ENCODE data around the gene PUM1. TPM values are rescaled to one million over a fixed set of nuclear protein-coding genes. Genes with fewer than 3 reads are reported as not detected.

The PUM1 gene
- total and polyA plus RNA-seq, 2 of the 8 experiments (the other 6 are each of a cell fraction or from before 2014, with no cell fraction given) = 122 to 177 TPM

DNA sequence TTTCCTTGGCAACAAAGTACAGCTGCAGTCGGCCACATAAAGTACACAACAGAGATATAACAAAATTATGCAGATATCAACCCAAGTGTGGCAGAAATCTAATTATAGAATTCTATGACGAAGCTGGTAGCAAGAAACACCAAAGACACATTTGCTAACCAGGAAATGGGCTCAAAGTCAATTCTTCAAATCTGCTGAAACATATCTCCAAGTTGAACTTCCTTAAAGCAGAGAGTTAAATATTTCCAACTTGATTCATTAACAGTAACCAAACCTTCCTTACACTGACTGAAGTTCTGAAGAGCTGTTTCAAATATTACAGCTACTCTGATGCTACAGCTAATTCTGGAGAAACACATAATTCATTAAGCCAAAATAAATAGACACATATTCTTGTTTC is 89.4 kb downstream of the PUM1 start:
- ChIA-PET CTCF (ENCODE audit: partially characterized antibody) (interaction anchor here (0.6 to 1.5 kb wide), 4 partner anchors 29 to 176 kb away, joined by 3 to 5 read pairs (median 3); no protein-coding TSS in a partner anchor), POLR2A (ENCODE audit: partially characterized antibody) (interaction anchor here (0.7 to 0.9 kb wide), 2 partner anchors 9 to 12 kb away, joined by 3 read pairs; no protein-coding TSS in a partner anchor)
- H2BK12ac ChIP-seq (ENCODE audit: low read depth, low read length) = no peak overlapping the region
- H4K5ac ChIP-seq (ENCODE audit: insufficient read length, low read depth, low read length) = no peak overlapping the region
- no peak overlapping the region for H3K4ac ChIP-seq (replicated peaks; ENCODE audit: insufficient read length, low read depth, low read length)
- no peaks in the 10 kb centered on the region for H3K23me2 ChIP-seq (ENCODE audit: low read depth, low read length)
- no peak overlapping the region for H2BK120ac ChIP-seq (replicated peaks; ENCODE audit: low read depth, low read length)
- 97% methylated on average over 2 of the region's 2 CpGs; no CpG with 5 or more reads in 1 of the 2 experiments for WGBS, 2 experiments (ENCODE audit: extremely low coverage in 1 of 2, insufficient coverage in 1 of 2, insufficient read length in 1 of 2, insufficient replicate concordance in 2 of 2, low coverage in 1 of 2, low lambda C conversion rate in 2 of 2, missing lambda C conversion rate in 1 of 2)
- H3K27me3 ChIP-seq (replicated peaks in 1 of 4; ENCODE audit: control insufficient read depth in 3 of 4, extremely low read depth in 1 of 4, insufficient read depth in 3 of 4, low read length in 3 of 4) = no peaks in the 10 kb centered on the region
- FAIRE-seq (no peak), DNase-seq (ENCODE audit: low read depth in 1 of 2, low spot score in 2 of 2) (no peak)
- H3K4me2 ChIP-seq (ENCODE audit: insufficient read depth in 1 of 2, low read depth in 2 of 2, low read length in 2 of 2) = no peak overlapping the region
- no peak overlapping the region for H3K9ac ChIP-seq (replicated peaks in 1 of 4; ENCODE audit: extremely low read depth in 1 of 4, low read depth in 3 of 4, low read length in 3 of 4)
- H3K36me3 ChIP-seq (ENCODE audit: control insufficient read depth in 2 of 4, insufficient read depth in 4 of 4, low read length in 3 of 4) = peaks cover 2 to 60% (median 25%) of the 10 kb centered on the region in 4 experiments; a peak in 7 of 8 replicates
- no peak overlapping the region for H3K14ac ChIP-seq (ENCODE audit: insufficient read length)
- no peak overlapping the region for H4K8ac ChIP-seq (ENCODE audit: extremely low read depth, insufficient read depth, low read length)
- peaks cover 4% of the 10 kb centered on the region in 2 experiments for H4K20me1 ChIP-seq (replicated peaks in 1 of 2; ENCODE audit: control insufficient read depth in 1 of 2, insufficient read depth in 2 of 2, low read length in 2 of 2)
- H3K9me3 ChIP-seq (ENCODE audit: insufficient read depth in 2 of 2, low read depth in 1 of 2, low read length in 1 of 2) = no peaks in the 10 kb centered on the region
- H2AK5ac ChIP-seq (ENCODE audit: low read depth, low read length) = no peak overlapping the region
- H4K91ac ChIP-seq (replicated peaks; ENCODE audit: insufficient read length, low read length) = no peak overlapping the region
- H3K27ac ChIP-seq (ENCODE audit: low read depth, low read length) = no peak overlapping the region
- no peak overlapping the region for H2AFZ ChIP-seq (ENCODE audit: low read length)
- H2BK20ac ChIP-seq (ENCODE audit: low read length) = no peak overlapping the region
- no peak overlapping the region for H2BK5ac ChIP-seq (ENCODE audit: low read depth, low read length)
- no peak overlapping the region for H2BK15ac ChIP-seq (ENCODE audit: low read length)
- no peak overlapping the region for H3K56ac ChIP-seq (replicated peaks; ENCODE audit: insufficient read length, low read depth, low read length)
- no peak overlapping the region for H3K18ac ChIP-seq (ENCODE audit: extremely low read depth, low read length)
- no peaks in the 10 kb centered on the region for H3K4me1 ChIP-seq (replicated peaks in 1 of 4; ENCODE audit: control insufficient read depth in 3 of 4, insufficient read depth in 4 of 4, low read length in 3 of 4)
- H3K4me3 ChIP-seq (ENCODE audit: extremely low read depth in 1 of 4, insufficient read depth in 2 of 4, low read depth in 3 of 4, low read length in 4 of 4) = no peak overlapping the region
- peaks cover 0 to 66% of the 10 kb centered on the region in 2 experiments; a peak in 2 of 4 replicates for H3K79me2 ChIP-seq (ENCODE audit: control insufficient read depth in 1 of 2, insufficient read depth in 2 of 2, low read length in 2 of 2)
- no peak overlapping the region for H3K23ac ChIP-seq (ENCODE audit: insufficient read length)
- H3K79me1 ChIP-seq (ENCODE audit: low read depth, low read length) = peaks cover 2% of the 10 kb centered on the region; the same call in 1 of the 2 replicates
- TF ChIP-seq RBBP5 (IDR thresholded peaks at IDR 0.05; ENCODE audit: borderline replicate concordance, low read depth, low read length) = no peak
- TF ChIP-seq CHD1 (IDR thresholded peaks at IDR 0.05; ENCODE audit: low read depth, low read length) = no peak
- no peak for TF ChIP-seq KDM1A (IDR thresholded peaks at IDR 0.05; ENCODE audit: borderline replicate concordance, low read length)
- TF ChIP-seq, protein P1, sequence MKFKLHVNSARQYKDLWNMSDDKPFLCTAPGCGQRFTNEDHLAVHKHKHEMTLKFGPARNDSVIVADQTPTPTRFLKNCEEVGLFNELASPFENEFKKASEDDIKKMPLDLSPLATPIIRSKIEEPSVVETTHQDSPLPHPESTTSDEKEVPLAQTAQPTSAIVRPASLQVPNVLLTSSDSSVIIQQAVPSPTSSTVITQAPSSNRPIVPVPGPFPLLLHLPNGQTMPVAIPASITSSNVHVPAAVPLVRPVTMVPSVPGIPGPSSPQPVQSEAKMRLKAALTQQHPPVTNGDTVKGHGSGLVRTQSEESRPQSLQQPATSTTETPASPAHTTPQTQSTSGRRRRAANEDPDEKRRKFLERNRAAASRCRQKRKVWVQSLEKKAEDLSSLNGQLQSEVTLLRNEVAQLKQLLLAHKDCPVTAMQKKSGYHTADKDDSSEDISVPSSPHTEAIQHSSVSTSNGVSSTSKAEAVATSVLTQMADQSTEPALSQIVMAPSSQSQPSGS (IDR thresholded peaks at IDR 0.05; ENCODE audit: low read length) = no peak
- no peak for TF ChIP-seq SP2 (IDR thresholded peaks at IDR 0.05; ENCODE audit: low read length)
- TF ChIP-seq CHD2 (IDR thresholded peaks at IDR 0.05; ENCODE audit: low read length) = no peak
- TF ChIP-seq BRCA1 (IDR thresholded peaks at IDR 0.05; ENCODE audit: low read depth, low read length) = no peak
- no peak for TF ChIP-seq CBX5 (IDR thresholded peaks at IDR 0.05; ENCODE audit: low read depth, low read length)

Measured in H1 (cell line).